Lung microvascular endothelial cell (primary cell): ENCODE measurements around the gene OLFM1. TPM values are rescaled to one million over a fixed set of nuclear protein-coding genes. Genes with fewer than 3 reads are reported as not detected.

Experiments used
- DNase-seq, 2 donors: peaks; one replicate each; pipeline versions ENCODE4 v3.0.0 to v3.0.0-alpha.2; 2010; ENCODE audit warnings: low read depth in 2 of 2
- total RNA-seq: library from RNA; depleted of rRNA; stranded (reverse); fragments of >200 nt; gene quantifications from 2 replicates; pipeline ENCODE4 v1.2.1, GENCODE V29; 2014

OLFM1 gene
- total RNA-seq: 2.4 and 15.3 TPM in 2 replicates

DNA sequence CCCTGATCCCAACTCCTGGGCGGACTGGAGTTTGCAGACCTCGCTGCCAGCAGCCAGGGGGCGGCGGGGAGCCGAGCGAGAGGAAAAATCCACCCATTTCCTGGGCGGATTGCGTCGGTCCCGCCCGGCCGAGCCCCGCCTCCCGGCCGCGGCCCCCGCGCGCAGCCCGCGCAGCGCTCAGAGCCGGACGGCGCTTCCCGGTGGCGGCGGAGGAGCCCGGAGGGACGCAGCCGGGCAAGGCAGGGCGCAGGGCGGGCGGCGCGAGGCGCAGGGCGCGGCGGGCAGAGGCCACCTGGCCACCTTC, at the start of gene OLFM1:
OLFM1 (plus strand) TSS at position 180 of the 304 bp plus-strand sequence. CDS start 322 bp downstream, outside the sequence.
- peak; percentile 64 to 74 for DNase-seq

DNA sequence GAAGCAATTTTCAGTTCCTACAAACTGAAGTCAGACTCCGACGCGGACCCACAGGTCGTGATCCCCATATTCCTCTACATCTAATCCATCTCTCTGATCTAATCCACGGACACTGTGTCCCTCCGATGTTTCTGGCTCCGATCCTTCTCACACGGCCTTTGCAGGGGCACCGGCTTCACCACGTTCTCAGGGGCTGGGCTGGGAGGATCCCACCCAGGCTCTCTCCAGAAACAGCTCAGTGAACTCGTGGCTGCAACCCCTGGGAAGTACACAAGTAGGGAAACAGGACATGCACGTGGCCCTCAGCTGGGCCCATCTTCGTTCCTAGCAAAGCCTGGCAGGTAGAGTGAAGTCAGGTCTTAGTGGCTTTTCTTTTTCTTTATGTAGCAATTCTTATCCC, 49.1 kb upstream of the OLFM1 start:
- DNase-seq: no peak

- DNase-seq: no peak
Measured at GRCh38 chr9:135038826-135039225, 48.6 kb upstream of the OLFM1 start.

GRCh38 chr9:135039266-135039870, 48.1 kb upstream of the OLFM1 start:
- DNase-seq: no peak

- DNase-seq: no peak
Measured at GRCh38 chr9:135039916-135040645, 47.4 kb upstream of the OLFM1 start.

DNA sequence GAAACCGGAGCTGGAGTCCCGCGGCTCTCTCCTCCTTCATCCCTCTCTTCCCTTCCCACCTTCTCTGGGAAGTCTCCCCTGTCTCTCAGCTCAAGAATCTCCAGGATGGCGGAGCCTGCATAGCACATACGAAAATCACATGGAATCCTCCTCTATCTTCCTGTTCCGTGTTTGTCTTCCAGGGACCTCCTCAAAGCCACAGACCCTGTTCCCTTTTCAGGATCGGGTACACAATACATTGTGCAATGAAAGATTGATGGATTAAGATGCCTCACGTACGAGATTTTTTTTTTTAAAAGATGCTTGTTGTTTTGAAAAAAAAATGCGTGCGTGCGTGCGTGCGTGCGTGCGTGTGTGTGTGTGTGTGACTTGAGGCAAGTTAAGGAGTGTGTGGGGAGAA, 46.6 kb upstream of the OLFM1 start:
- no peak for DNase-seq

- DNase-seq: no peak
Measured at GRCh38 chr9:135043345-135043744, 44.1 kb upstream of the OLFM1 start.

GRCh38 chr9:135045264-135045927, 42.1 kb upstream of the OLFM1 start:
- no peak for DNase-seq

DNA sequence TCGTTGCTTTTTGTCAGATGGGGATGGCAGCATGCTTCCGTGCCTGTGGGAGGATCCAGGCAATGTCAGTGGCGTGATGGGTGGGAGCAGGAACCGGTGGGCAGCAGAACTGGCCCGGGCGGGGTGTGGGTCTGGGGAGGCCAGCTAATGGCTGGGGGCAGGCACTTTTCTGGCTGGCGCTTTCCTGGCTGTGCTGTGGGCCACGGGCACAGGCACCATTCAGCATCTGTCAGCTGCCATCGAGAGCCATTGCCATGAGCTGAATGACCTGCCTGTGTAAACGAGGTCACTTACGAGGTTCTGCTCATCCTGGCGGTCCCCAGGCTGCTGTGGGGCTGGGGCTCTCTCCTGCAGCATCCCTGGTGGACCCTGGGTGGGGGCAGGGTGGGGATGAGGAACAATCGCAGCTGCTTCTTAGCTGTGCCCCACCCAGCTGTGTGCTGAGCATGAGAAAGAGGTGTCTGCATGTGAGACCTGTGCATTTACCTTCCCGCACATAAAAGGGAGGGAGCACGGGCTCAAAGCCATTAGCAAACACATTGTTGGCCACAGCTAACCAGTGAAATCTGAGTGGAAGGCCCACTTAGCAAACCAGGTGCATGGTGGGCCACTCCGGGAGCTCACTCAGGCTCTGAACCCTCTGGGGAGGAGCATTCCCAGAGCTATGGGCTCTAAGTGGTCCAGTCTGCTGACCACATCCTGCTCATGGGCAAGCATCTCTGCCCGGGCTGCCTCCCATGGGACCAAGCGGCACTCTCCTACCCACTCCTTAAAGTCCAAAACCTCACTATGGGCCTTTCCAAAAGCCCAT, 41.3 kb upstream of the OLFM1 start:
- DNase-seq: no peak

DNA sequence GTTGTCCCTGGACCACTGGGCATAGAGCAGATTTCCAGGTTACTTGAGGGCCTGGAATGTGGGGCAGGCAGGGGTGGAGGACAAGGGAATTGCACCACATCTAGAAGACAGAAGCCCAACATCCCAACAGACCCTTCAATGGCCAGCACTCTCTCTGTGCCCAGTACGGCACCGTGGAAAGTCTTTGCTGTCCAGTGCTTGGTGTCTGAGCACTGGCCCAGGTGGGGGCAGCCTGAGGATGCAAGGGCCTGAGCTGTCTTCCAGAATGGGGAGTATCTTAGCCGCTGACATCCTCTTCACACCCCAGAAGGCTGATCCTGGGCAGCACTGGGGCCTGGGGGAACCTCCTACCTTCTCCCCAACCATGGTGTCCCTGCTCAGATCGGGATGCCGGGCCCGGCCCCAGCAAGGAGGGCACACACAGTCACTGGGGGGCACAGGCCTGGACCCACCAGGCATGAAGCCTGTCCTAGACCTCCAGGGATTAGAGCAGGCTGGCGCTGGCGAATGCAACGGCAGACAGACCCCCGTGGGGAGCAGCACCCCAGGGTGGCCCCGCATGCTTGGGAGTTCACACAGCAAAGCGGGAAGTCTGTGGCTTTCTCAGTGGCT, 40.6 kb upstream of the OLFM1 start:
- no peak for DNase-seq

DNA sequence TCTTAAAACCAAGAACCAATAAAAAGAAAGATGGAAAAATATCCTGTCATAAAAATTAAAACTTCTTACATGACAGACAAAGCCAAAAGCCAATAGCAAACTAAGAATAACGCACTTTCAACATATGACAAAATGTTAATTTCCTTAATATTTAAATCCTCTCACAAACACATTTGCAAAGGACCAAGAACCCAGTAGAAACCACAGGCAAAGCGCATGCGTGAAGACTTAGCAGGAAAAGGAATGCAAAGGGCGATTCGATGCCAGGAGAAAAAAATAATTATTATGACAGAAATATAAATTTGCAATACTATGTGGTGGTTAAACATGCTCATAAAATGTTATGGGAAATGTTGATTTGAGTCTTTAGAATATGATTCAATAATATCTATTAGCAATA, 39.9 kb upstream of the OLFM1 start:
- DNase-seq: no peak

- DNase-seq: no peak
Measured at GRCh38 chr9:135048046-135048757, 39.3 kb upstream of the OLFM1 start.

GRCh38 chr9:135048758-135049444, 38.6 kb upstream of the OLFM1 start:
- no peak for DNase-seq

GRCh38 chr9:135049460-135049859, 38.0 kb upstream of the OLFM1 start:
- no peak for DNase-seq

DNA sequence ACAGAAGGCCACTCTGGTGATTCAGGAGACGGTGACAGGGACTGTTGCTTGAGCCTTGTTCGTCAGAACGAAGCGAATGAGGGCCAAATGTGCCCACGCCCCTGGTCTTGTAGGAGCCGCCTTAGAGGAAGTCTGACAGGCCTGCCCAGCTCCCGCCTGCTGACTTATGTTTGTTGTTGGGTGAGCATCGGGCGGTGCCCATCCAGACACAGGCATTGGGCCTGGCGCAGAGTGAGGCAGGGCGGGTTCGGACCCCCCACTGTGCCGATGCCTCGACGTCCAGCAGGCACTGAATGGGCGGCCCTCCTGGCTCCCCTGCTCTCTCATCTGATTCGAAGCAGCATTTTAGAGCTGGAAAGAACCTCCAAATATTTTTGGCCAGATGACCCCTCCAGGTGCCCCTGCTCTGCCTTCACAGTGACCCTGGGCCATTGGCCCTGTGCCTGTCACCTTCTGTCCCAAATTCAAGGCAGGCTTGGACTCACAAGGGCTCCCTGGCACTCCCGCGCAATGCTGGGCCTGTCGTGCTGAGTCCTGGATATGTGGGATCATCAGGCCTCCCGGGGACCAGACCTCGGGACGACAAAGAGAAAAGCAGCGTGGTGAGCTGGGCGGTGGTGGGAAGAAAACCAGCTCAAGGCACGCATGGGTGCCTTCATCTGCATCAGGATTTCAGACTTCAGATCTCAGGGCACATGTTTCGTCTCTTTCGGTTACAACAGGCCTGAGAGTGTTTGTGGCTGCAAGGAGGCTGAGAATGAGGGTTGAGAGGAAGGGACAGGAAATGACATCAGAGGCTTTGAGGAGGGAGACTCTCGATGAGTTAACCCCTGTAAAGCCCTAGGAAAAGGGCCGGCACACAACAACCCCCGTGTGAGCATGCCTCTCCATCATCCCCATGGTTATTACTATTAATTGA, 37.1 kb upstream of the OLFM1 start:
- no peak for DNase-seq

GRCh38 chr9:135051316-135052038, 36.0 kb upstream of the OLFM1 start:
- no peak for DNase-seq

DNA sequence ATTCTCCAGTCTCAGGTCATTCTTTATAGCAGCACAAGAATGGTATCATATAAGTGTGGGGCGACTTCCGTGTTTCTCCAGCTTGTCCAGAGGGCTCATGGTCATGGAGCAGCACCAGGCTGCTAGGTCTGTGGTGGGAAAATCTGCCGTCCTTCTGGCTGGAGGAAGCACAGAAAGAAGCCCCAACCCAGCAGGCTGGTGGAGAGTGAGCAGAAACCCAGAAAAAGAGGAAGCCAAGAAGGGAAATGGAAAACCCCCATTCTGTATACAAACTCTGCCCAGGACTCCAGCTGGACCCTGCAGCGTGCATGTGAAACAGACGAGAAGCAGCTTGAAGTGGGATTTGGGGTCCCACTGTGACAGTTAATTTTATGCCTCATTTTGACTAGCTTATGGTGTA, 34.3 kb upstream of the OLFM1 start:
- no peak for DNase-seq

- DNase-seq: no peak
Measured at GRCh38 chr9:135055181-135055580, 32.3 kb upstream of the OLFM1 start.

- DNase-seq: no peak
Measured at GRCh38 chr9:135056541-135056940, 30.9 kb upstream of the OLFM1 start.
